HepG2 (cell line): ENCODE data around the gene OSGIN1. TPM values are rescaled to one million over a fixed set of nuclear protein-coding genes. Genes with fewer than 3 reads are reported as not detected.

Experiments used
- BRD4 ChIP-seq: sonication (generic); formaldehyde crosslinking; IDR thresholded peaks from 2 replicates; pipeline ENCODE4 v1.4.0; 2020; ENCODE audit warnings: missing genetic modification reagents
- CTCF ChIP-seq: sonication (generic); formaldehyde crosslinking; IDR thresholded peaks from 2 replicates; pipeline ENCODE4 v1.5.0; 2020; ENCODE audit warnings: mild to moderate bottlenecking, missing genetic modification reagents, moderate library complexity
- EP300 ChIP-seq, 3 experiments: sonication (generic) in 1 of 3; formaldehyde crosslinking in 1 of 3; IDR thresholded peaks; 2 replicates each; pipeline versions ENCODE4 v1.5.1 to v1.6.1; 2011 to 2020; ENCODE audit warnings: low read depth in 2 of 3, low read length in 2 of 3, borderline replicate concordance in 1 of 3, improper control_type of control experiment in 1 of 3, mild to moderate bottlenecking in 1 of 3, missing genetic modification reagents in 1 of 3, moderate library complexity in 1 of 3
- KMT2A ChIP-seq: sonication (generic); formaldehyde crosslinking; IDR thresholded peaks from 2 replicates; pipeline ENCODE4 v1.4.0; 2020; ENCODE audit warnings: missing genetic modification reagents
- MIER3 ChIP-seq: IDR thresholded peaks from 2 replicates; pipeline ENCODE4 v1.6.1; 2016; ENCODE audit warnings: missing compliant biosample characterization, borderline replicate concordance
- MTA1 ChIP-seq: sonication (generic); formaldehyde crosslinking; IDR thresholded peaks from 2 replicates; pipeline ENCODE4 v1.4.0; 2020; ENCODE audit warnings: missing genetic modification reagents, mild to moderate bottlenecking, borderline replicate concordance
- NR2F6 ChIP-seq, 2 experiments: IDR thresholded peaks; 2 replicates each; pipeline ENCODE4 v1.6.1; 2016; ENCODE audit warnings: antibody characterized with exemption in 1 of 2, mild to moderate bottlenecking in 1 of 2
- PLRG1 ChIP-seq: fragments of 450-650 bp; conservative IDR thresholded peaks from 2 replicates; pipeline ENCODE4 v1.6.1; 2016
- STAT6 ChIP-seq: sonication (generic); formaldehyde crosslinking; IDR thresholded peaks from 2 replicates; pipeline ENCODE4 v1.4.0; 2020; ENCODE audit warnings: missing genetic modification reagents, mild to moderate bottlenecking, borderline replicate concordance
- YEATS2 ChIP-seq: sonication (generic); formaldehyde crosslinking; IDR thresholded peaks from 2 replicates; pipeline ENCODE4 v1.4.0; 2020; ENCODE audit warnings: missing genetic modification reagents, borderline replicate concordance
- ZFP41 ChIP-seq: sonication (generic); formaldehyde crosslinking; IDR thresholded peaks from 2 replicates; pipeline ENCODE4 v1.4.0; 2020; ENCODE audit warnings: mild to moderate bottlenecking, missing genetic modification reagents, borderline replicate concordance
- ZMYM2 ChIP-seq: sonication (generic); formaldehyde crosslinking; IDR thresholded peaks from 2 replicates; pipeline ENCODE4 v1.8.0; 2022; ENCODE audit warnings: mild to moderate bottlenecking, missing genetic modification reagents
- ZNF496 ChIP-seq: sonication (generic); formaldehyde crosslinking; IDR thresholded peaks from 2 replicates; pipeline ENCODE4 v1.8.1; 2023; ENCODE audit warnings: mild to moderate bottlenecking, moderate library complexity, missing genetic modification reagents; ENCODE audit not compliant: insufficient replicate concordance
- ZNF501 ChIP-seq: sonication (generic); formaldehyde crosslinking; IDR thresholded peaks from 2 replicates; pipeline ENCODE4 v1.5.1; 2020; ENCODE audit warnings: mild to moderate bottlenecking, moderate library complexity, missing genetic modification reagents
- ZNF547 ChIP-seq: sonication (generic); formaldehyde crosslinking; IDR thresholded peaks from 2 replicates; pipeline ENCODE4 v1.5.1; 2020; ENCODE audit warnings: mild to moderate bottlenecking, missing genetic modification reagents
- ZNF672 ChIP-seq: sonication (generic); formaldehyde crosslinking; IDR thresholded peaks from 2 replicates; pipeline ENCODE4 v1.8.1; 2022; ENCODE audit warnings: missing genetic modification reagents
- ZNF746 ChIP-seq: sonication (generic); formaldehyde crosslinking; IDR thresholded peaks from 2 replicates; pipeline ENCODE4 v1.8.0; 2022; ENCODE audit warnings: mild to moderate bottlenecking, missing genetic modification reagents
- ZNF841 ChIP-seq: sonication (generic); formaldehyde crosslinking; IDR thresholded peaks from 2 replicates; pipeline ENCODE4 v1.8.1; 2023; ENCODE audit warnings: missing genetic modification reagents, borderline replicate concordance
- polyA plus RNA-seq, 8 experiments: library from polyadenylated mRNA; depleted of rRNA in 3 of 8; stranded (reverse) in 7 of 8; unstranded in 1 of 8; fragments of >200 nt; fragmentation: Illumina TruSeq in 4 of 8; extraction: Trizol in 4 of 8; gene quantifications; 2 replicates each; pipeline versions ENCODE4 v1.2.1 to v1.2.3, GENCODE V29; 2011 to 2016; ENCODE audit warnings: low read depth in 4 of 8, missing spikeins in 1 of 8, mixed read lengths in 1 of 8; ENCODE audit not compliant: insufficient read depth in 1 of 8
- total RNA-seq, 5 experiments: library from RNA; depleted of rRNA; stranded (reverse); fragments of >200 nt; fragmentation: Illumina TruSeq; extraction: Trizol; gene quantifications; 2 replicates each; pipeline ENCODE4 v1.2.3, GENCODE V29; 2016; ENCODE audit warnings: low read depth in 1 of 5
- TF ChIP-seq, protein P1 (sequence below): IDR thresholded peaks from 2 replicates; pipeline ENCODE4 v1.6.1; 2016; ENCODE audit warnings: missing compliant biosample characterization, missing genetic modification reagents, borderline replicate concordance
- TF ChIP-seq, protein P2 (sequence below): sonication (generic); formaldehyde crosslinking; IDR thresholded peaks from 2 replicates; pipeline ENCODE4 v1.4.0; 2020; ENCODE audit warnings: low read depth, mild to moderate bottlenecking, missing genetic modification reagents
- TF ChIP-seq, protein P3 (sequence below): sonication (generic); formaldehyde crosslinking; IDR thresholded peaks from 2 replicates; pipeline ENCODE4 v1.8.0; 2022; ENCODE audit warnings: missing genetic modification reagents, mild to moderate bottlenecking, borderline replicate concordance

OSGIN1 gene
- total and polyA plus RNA-seq, 2 of the 13 experiments (the other 11 are each of a cell fraction or from before 2014, with no cell fraction given): 20.5 to 27.1 TPM

- TF ChIP-seq, protein P1, sequence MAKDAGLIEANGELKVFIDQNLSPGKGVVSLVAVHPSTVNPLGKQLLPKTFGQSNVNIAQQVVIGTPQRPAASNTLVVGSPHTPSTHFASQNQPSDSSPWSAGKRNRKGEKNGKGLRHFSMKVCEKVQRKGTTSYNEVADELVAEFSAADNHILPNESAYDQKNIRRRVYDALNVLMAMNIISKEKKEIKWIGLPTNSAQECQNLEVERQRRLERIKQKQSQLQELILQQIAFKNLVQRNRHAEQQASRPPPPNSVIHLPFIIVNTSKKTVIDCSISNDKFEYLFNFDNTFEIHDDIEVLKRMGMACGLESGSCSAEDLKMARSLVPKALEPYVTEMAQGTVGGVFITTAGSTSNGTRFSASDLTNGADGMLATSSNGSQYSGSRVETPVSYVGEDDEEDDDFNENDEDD: no peak
- no peak for TF ChIP-seq YEATS2 (CRISPR knock-in tag)
- no peak for TF ChIP-seq ZNF496 (CRISPR knock-in tag)
- TF ChIP-seq BRD4 (CRISPR knock-in tag): no peak
- TF ChIP-seq ZNF672 (CRISPR knock-in tag): no peak
- TF ChIP-seq STAT6 (CRISPR knock-in tag): no peak
- no peak for TF ChIP-seq KMT2A (CRISPR knock-in tag)
- TF ChIP-seq ZNF841 (CRISPR knock-in tag): no peak
- TF ChIP-seq, protein P2, sequence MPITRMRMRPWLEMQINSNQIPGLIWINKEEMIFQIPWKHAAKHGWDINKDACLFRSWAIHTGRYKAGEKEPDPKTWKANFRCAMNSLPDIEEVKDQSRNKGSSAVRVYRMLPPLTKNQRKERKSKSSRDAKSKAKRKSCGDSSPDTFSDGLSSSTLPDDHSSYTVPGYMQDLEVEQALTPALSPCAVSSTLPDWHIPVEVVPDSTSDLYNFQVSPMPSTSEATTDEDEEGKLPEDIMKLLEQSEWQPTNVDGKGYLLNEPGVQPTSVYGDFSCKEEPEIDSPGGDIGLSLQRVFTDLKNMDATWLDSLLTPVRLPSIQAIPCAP (CRISPR knock-in tag): no peak
- TF ChIP-seq ZFP41 (CRISPR knock-in tag): no peak
- TF ChIP-seq MIER3: no peak
- no peak for TF ChIP-seq NR2F6 (IDR thresholded peaks at IDR 0.05)
- TF ChIP-seq NR2F6 (CRISPR knock-in tag; IDR thresholded peaks at IDR 0.05): no peak
- TF ChIP-seq ZMYM2 (CRISPR knock-in tag): no peak
- TF ChIP-seq ZNF746 (CRISPR knock-in tag): no peak
- TF ChIP-seq MTA1: no peak
- TF ChIP-seq ZNF501 (CRISPR knock-in tag): peak; percentile 43; the same call in 1 of the 2 replicates
- TF ChIP-seq PLRG1: no peak
- no peak for TF ChIP-seq EP300 (IDR thresholded peaks at IDR 0.05; ENCODE audit: low read depth in 2 of 2, low read length in 2 of 2)
- no peak for TF ChIP-seq EP300 (CRISPR knock-in tag; IDR thresholded peaks at IDR 0.05; ENCODE audit: borderline replicate concordance)
- TF ChIP-seq CTCF (CRISPR knock-in tag): peak; percentile 98
- no peak for TF ChIP-seq ZNF547 (CRISPR knock-in tag)
- TF ChIP-seq, protein P3, sequence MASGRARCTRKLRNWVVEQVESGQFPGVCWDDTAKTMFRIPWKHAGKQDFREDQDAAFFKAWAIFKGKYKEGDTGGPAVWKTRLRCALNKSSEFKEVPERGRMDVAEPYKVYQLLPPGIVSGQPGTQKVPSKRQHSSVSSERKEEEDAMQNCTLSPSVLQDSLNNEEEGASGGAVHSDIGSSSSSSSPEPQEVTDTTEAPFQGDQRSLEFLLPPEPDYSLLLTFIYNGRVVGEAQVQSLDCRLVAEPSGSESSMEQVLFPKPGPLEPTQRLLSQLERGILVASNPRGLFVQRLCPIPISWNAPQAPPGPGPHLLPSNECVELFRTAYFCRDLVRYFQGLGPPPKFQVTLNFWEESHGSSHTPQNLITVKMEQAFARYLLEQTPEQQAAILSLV: no peak
These were observed 3.6 kb downstream of the OSGIN1 start (continued) for GRCh38 chr16:83956336-83957289.
